ENCODE measurements around the gene GRM1. TPM values are rescaled to one million over a fixed set of nuclear protein-coding genes. Genes with fewer than 3 reads are reported as not detected.

The GRM1 gene
- total RNA-seq, 2 experiments from 2014 or later, result not detected

- H3K27me3 Mint-ChIP-seq, result no peaks in the 10 kb centered on the region
- H3K4me1 Mint-ChIP-seq, result no peaks in the 10 kb centered on the region
- no peaks in the 10 kb centered on the region for H3K9me3 Mint-ChIP-seq
- H3K36me3 Mint-ChIP-seq, result no peaks in the 10 kb centered on the region
- no peak overlapping the region for H3K4me3 Mint-ChIP-seq
- H3K27ac Mint-ChIP-seq, result no peak overlapping the region
- no peak for DNase-seq
Observed at GRCh38 chr6:146290589-146290901, 261.7 kb downstream of the GRM1 start.

- no peaks in the 10 kb centered on the region for H3K4me1 Mint-ChIP-seq
- no peaks in the 10 kb centered on the region for H3K27me3 Mint-ChIP-seq
- no peak overlapping the region for H3K4me3 Mint-ChIP-seq
- DNase-seq, result no peak
- H3K9me3 Mint-ChIP-seq, result no peaks in the 10 kb centered on the region
- H3K27ac Mint-ChIP-seq, result no peak overlapping the region
- no peaks in the 10 kb centered on the region for H3K36me3 Mint-ChIP-seq
Observed at GRCh38 chr6:146292506-146292905, 263.6 kb downstream of the GRM1 start.

DNA sequence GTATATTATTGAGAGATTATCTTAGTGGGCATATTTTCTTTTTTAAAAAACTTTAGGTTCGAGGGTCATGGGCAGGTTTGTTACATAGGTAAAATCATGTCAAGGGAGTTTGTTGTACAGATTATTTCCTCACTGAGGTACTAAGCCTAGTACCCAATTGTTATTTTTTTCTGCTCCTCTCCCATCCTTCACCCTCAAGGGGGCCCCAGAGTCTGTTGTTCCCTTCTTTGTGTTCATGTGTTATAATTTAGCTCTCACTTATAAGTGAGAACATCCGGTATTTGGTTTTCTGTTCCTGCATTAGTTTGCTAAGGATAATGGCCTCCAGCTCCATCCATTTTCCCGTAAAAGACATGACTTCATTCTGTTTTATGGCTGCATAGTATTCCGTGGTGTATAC lies 266.8 kb downstream of the GRM1 start:
- H3K9me3 Mint-ChIP-seq, result no peaks in the 10 kb centered on the region
- H3K27ac Mint-ChIP-seq, result no peak overlapping the region
- H3K36me3 Mint-ChIP-seq, result no peaks in the 10 kb centered on the region
- H3K4me1 Mint-ChIP-seq, result no peaks in the 10 kb centered on the region
- no peak overlapping the region for H3K4me3 Mint-ChIP-seq
- DNase-seq, result no peak
- no peaks in the 10 kb centered on the region for H3K27me3 Mint-ChIP-seq

- Mint-ChIP-seq H3K36me3 (no peaks in the 10 kb centered on the region), H3K27ac (no peak overlapping the region), H3K9me3 (no peaks in the 10 kb centered on the region), H3K27me3 (no peaks in the 10 kb centered on the region), H3K4me3 (no peak overlapping the region), H3K4me1 (no peaks in the 10 kb centered on the region)
- no peak for DNase-seq
Observed at GRCh38 chr6:146297815-146298214, 269.0 kb downstream of the GRM1 start.

DNA sequence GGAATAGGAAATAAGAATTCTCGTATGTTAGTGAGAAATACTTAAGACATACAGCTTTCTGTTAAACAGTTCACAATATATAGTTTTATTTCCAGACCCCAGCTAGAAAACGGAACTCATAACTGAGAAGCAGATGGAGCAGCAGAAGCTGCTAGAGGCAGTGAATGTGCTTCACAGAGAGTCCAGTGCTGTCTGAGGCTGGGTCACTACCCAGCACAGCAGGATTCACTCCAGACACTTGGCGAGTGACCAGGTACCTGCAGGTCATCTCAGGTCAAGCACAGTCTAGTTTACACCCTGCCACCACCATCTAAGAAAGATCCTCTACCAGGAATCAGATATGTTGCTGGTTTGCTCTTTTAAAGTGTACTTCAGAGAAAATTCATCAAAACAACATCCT lies 271.7 kb downstream of the GRM1 start:
- Mint-ChIP-seq H3K36me3 (no peaks in the 10 kb centered on the region), H3K4me1 (no peaks in the 10 kb centered on the region), H3K27ac (no peak overlapping the region), H3K9me3 (no peaks in the 10 kb centered on the region), H3K4me3 (no peak overlapping the region), H3K27me3 (no peaks in the 10 kb centered on the region)
- no peak for DNase-seq

DNA sequence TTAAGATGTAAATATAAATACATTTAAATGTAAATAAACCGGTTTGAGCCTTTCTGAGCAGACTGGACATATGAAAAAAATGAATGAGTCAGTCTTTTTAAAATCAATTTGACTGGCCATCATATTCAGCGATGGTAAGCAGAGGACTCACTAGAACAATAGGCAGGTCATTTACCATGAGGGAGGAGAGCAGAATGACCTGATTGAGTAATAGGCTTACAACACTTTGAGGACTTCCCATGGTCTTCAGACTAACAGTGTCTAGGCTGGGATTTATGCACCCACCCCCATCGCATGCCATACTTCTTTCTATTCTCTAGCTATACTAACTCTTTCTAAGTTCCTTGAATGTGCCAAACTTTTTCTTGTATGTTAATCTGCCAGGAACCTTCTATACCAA lies 272.9 kb downstream of the GRM1 start:
- Mint-ChIP-seq H3K27ac (no peak overlapping the region), H3K27me3 (no peaks in the 10 kb centered on the region), H3K4me1 (no peaks in the 10 kb centered on the region), H3K36me3 (no peaks in the 10 kb centered on the region), H3K9me3 (no peaks in the 10 kb centered on the region), H3K4me3 (no peak overlapping the region)
- DNase-seq, result no peak

DNA sequence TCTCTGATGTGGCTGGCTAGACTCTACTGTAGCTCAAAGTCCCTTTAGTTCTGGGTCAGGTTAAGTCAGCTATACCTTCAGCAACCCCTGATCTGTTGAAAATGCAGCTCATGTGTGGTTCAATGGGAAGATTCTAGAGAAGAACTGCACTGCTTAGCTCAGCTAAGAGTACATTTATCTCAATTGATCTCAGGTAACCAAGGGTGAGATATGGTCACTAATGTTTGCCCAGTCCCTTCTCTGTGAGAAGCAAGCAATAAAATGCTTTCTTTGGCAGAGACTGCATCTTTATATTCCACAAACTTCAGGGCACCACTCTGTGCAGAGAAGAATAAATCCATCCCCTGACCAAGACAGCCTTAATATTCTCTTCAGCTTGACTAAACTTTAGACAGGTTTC lies 274.1 kb downstream of the GRM1 start:
- H3K4me3 Mint-ChIP-seq, result no peak overlapping the region
- H3K4me1 Mint-ChIP-seq, result no peaks in the 10 kb centered on the region
- DNase-seq, result no peak
- H3K27ac Mint-ChIP-seq, result no peak overlapping the region
- H3K36me3 Mint-ChIP-seq, result no peaks in the 10 kb centered on the region
- no peaks in the 10 kb centered on the region for H3K9me3 Mint-ChIP-seq
- no peaks in the 10 kb centered on the region for H3K27me3 Mint-ChIP-seq

DNA sequence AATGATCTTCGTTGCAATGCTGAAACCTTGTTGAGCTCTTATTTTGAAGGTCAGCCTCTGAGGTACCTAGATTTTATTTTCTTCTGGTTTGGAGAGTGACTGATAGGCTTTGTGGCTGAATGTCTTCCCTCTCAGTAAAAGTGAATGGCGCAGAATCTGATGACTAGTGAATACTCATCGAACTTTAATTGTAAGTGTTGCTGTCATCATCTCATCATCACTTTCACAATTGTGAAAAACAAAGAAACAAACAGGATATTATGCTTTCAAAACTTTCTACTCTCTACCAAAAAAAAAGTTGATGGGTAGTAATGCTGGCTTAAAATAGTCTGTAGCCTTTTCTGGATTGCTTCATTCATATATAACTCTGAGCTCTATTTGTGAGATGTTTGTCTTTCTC lies 275.3 kb downstream of the GRM1 start:
- no peaks in the 10 kb centered on the region for H3K36me3 Mint-ChIP-seq
- no peak overlapping the region for H3K27ac Mint-ChIP-seq
- no peaks in the 10 kb centered on the region for H3K27me3 Mint-ChIP-seq
- no peaks in the 10 kb centered on the region for H3K9me3 Mint-ChIP-seq
- no peaks in the 10 kb centered on the region for H3K4me1 Mint-ChIP-seq
- no peak for DNase-seq
- no peak overlapping the region for H3K4me3 Mint-ChIP-seq

DNA sequence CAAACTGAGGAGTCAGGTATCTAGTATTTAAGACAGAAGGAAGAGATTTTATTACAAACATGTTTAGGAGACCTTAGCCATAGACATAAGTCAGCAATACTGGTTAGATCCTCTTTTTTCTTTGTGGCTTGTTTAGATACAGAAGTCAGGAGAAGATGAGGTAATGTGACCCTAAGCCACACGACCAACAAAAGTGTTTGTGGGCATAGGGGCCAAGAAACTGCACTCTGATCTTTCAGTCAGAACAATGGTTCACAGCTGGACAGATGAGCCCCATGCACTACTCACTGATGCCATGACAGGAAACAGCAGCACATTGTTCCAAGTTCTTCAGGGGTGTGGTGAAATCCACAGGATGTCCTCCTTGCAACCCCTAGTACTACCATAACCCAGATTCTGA lies 276.2 kb downstream of the GRM1 start:
- Mint-ChIP-seq H3K36me3 (no peaks in the 10 kb centered on the region), H3K4me1 (no peaks in the 10 kb centered on the region), H3K9me3 (no peaks in the 10 kb centered on the region), H3K4me3 (no peak overlapping the region), H3K27ac (no peak overlapping the region), H3K27me3 (no peaks in the 10 kb centered on the region)
- no peak for DNase-seq

DNA sequence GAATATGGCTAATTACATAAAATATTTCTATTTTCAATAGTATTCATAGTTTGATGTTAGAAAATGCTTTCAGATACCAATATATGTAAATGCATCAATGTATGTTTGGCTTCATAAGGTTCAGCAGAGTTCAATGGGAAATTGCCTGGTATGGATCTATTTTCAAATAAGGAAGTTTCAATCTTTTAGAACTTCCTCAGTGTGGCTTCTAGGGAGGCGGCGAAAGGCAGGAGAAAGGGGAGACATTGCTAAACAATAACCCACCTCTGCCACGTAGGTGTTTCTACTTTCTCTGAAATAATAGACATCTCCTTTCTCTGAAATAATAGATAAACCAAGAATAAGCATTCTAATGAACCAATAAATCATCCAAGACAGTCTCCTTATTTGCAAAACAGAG lies 277.1 kb downstream of the GRM1 start:
- Mint-ChIP-seq H3K27ac (no peak overlapping the region), H3K9me3 (no peaks in the 10 kb centered on the region), H3K4me3 (no peak overlapping the region), H3K36me3 (no peaks in the 10 kb centered on the region), H3K4me1 (no peaks in the 10 kb centered on the region), H3K27me3 (no peaks in the 10 kb centered on the region)
- DNase-seq, result no peak

DNA sequence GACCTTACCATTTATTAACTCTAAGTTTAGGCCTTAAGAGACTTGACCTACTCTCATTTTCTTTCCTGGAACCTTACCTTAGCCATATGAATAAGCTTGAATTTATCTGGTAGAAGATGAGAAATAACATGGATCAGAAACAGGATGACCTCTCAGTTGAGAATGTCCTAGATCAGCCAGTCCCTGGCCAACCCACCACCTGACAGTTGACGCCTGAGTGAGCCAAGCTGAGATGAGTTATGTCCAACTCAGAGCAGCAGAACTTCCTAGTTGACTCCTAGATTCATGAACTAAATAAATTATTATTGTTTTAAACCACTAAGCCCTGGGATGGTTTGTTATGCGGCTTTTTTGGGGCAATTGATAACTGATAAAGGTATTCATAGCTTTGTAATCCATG lies 281.8 kb downstream of the GRM1 start:
- Mint-ChIP-seq H3K4me1 (no peaks in the 10 kb centered on the region), H3K36me3 (no peaks in the 10 kb centered on the region), H3K27me3 (no peaks in the 10 kb centered on the region), H3K27ac (no peak overlapping the region), H3K4me3 (no peak overlapping the region), H3K9me3 (no peaks in the 10 kb centered on the region)
- no peak for DNase-seq

GRCh38 chr6:146311079-146311478 lies 282.2 kb downstream of the GRM1 start:
- Mint-ChIP-seq H3K27me3 (no peaks in the 10 kb centered on the region), H3K27ac (no peak overlapping the region), H3K9me3 (no peaks in the 10 kb centered on the region), H3K4me3 (no peak overlapping the region), H3K36me3 (no peaks in the 10 kb centered on the region), H3K4me1 (no peaks in the 10 kb centered on the region)
- no peak for DNase-seq

- Mint-ChIP-seq H3K4me1 (no peaks in the 10 kb centered on the region), H3K27ac (no peak overlapping the region), H3K9me3 (no peaks in the 10 kb centered on the region), H3K4me3 (no peak overlapping the region), H3K27me3 (no peaks in the 10 kb centered on the region), H3K36me3 (no peaks in the 10 kb centered on the region)
- no peak for DNase-seq
Observed at GRCh38 chr6:146312608-146313007, 283.7 kb downstream of the GRM1 start.

DNA sequence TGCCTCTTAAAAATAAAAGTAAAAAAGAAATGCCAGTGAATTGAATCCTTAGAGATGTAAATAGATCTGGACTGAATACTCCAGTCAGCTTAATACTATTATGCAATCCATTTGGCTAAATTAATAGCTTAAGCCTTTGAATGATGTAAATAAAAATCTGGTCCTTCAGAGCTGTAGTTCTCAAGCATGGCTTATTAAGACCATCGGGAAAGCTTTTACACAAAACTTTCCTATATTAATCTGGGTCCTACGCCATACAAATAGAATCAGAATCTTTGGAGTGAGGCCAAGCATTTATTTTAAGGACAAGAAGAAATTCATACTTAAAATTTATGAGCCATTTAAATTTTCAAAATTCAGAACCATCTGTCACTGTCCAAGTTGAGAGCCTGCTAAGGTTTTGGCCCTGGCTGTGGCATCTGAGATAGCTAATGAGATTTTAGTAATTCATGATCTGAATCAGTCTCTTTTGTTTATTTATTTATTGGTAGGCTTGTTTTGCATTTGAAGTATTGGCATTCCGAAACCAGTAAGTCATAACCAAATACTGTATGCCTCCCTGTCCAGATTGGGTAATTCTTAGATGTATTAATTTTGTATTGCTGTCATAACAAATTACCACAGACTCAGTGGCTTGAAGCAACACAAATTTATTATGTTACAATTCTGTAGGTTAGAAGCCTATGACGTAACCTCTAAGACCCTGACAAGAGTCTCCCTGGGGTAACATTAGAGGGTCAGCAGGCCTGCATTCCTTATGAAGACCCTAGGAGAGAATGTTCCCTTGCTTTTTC lies 286.7 kb downstream of the GRM1 start:
- Mint-ChIP-seq H3K36me3 (no peaks in the 10 kb centered on the region), H3K27me3 (no peaks in the 10 kb centered on the region), H3K4me3 (no peak overlapping the region), H3K27ac (no peak overlapping the region), H3K9me3 (peaks cover 2% of the 10 kb centered on the region), H3K4me1 (no peaks in the 10 kb centered on the region)
- no peak for DNase-seq

GRCh38 chr6:146316175-146316495 lies 287.3 kb downstream of the GRM1 start:
- no peaks in the 10 kb centered on the region for H3K4me1 Mint-ChIP-seq

DNA sequence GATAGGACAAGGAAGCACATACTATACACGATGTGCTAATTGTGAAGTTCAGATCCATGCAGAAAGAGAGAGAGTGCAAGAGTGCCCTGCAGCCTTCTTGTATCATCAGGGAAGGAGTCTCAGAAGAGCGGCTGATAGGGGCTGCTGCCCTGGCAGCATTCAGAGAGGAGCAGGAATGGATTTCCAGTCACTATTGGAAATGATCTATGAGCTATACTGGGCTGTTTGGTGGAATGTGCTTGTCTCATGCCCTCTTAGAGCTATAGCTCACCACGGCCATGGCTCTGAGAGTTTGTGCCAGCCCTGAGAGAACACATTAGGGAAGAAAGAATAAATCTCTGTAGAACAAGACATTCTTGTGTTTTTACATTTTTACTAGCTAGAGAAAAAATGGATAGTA lies 302.2 kb downstream of the GRM1 start:
- no peak overlapping the region for H3K4me3 Mint-ChIP-seq
- H3K9me3 Mint-ChIP-seq, result peaks cover 2% of the 10 kb centered on the region
- no peaks in the 10 kb centered on the region for H3K36me3 Mint-ChIP-seq
- no peak for DNase-seq
- H3K4me1 Mint-ChIP-seq, result no peaks in the 10 kb centered on the region
- no peak overlapping the region for H3K27ac Mint-ChIP-seq
- H3K27me3 Mint-ChIP-seq, result no peaks in the 10 kb centered on the region

More at GRCh38 chr6:146316175-146316495, 287.3 kb downstream of the GRM1 start:
- H3K4me3 Mint-ChIP-seq, result no peak overlapping the region
- no peaks in the 10 kb centered on the region for H3K27me3 Mint-ChIP-seq
- H3K36me3 Mint-ChIP-seq, result no peaks in the 10 kb centered on the region
- H3K27ac Mint-ChIP-seq, result no peak overlapping the region
- peaks cover 2% of the 10 kb centered on the region for H3K9me3 Mint-ChIP-seq
- DNase-seq, result no peak

- no peak for DNase-seq
- H3K9me3 Mint-ChIP-seq, result no peaks in the 10 kb centered on the region
- no peak overlapping the region for H3K27ac Mint-ChIP-seq
Observed at GRCh38 chr6:146335336-146335735, 306.5 kb downstream of the GRM1 start.

More at GRCh38 chr6:146335336-146335735, 306.5 kb downstream of the GRM1 start:
- Mint-ChIP-seq H3K36me3 (no peaks in the 10 kb centered on the region), H3K4me1 (no peaks in the 10 kb centered on the region), H3K4me3 (no peak overlapping the region), H3K27me3 (no peaks in the 10 kb centered on the region)
